Upper lobe of left lung (tissue), 6 donors: ENCODE data around the gene PTPRD. TPM values are rescaled to one million over a fixed set of nuclear protein-coding genes. Genes with fewer than 3 reads are reported as not detected.

Experiments
- ATAC-seq, 2 donors: fragments of 200-7000 bp; cut with Tn5 transposase; one replicate each; pipeline ENCODE4 v1.9.1; 2022; ENCODE audit warnings: mild to moderate bottlenecking in 2 of 2, moderate library complexity in 2 of 2; ENCODE audit not compliant: low FRiP score in 2 of 2
- DNase-seq, 2 donors: peaks; one replicate each; pipeline ENCODE4 v3.0.0-alpha.2; 2019 to 2020
- H3K27ac ChIP-seq, 4 donors: fragments of 200-600 bp; sonication (generic); one replicate each; pipeline ENCODE4 v1.5.1; 2016 to 2019
- H3K27me3 ChIP-seq, 4 donors: fragments of 200-600 bp; sonication (generic); one replicate each; pipeline ENCODE4 v1.5.1; 2017 to 2019
- H3K36me3 ChIP-seq, 4 donors: fragments of 200-600 bp; sonication (generic); one replicate each; pipeline ENCODE4 v1.5.1; 2016 to 2019
- H3K4me1 ChIP-seq, 4 donors: fragments of 200-600 bp; sonication (generic); one replicate each; pipeline ENCODE4 v1.5.1; 2018 to 2019
- H3K4me3 ChIP-seq, 4 donors: fragments of 200-600 bp; sonication (generic); one replicate each; pipeline ENCODE4 v1.5.1; 2017 to 2019; ENCODE audit warnings: mild to moderate bottlenecking in 2 of 4, moderate library complexity in 1 of 4
- H3K9me3 ChIP-seq, 4 donors: fragments of 200-600 bp; sonication (generic); one replicate each; pipeline ENCODE4 v1.5.1; 2018 to 2019
- EP300 ChIP-seq, 4 donors: sonication (generic); formaldehyde crosslinking; IDR thresholded peaks; one replicate each; pipeline ENCODE4 v1.5.1; 2017; ENCODE audit warnings: antibody characterized with exemption in 4 of 4, control low read depth in 2 of 4
- POLR2A ChIP-seq, 4 donors: fragments of 450-650 bp; IDR thresholded peaks; one replicate each; pipeline ENCODE4 v1.5.1; 2016 to 2017; ENCODE audit warnings: antibody characterized with exemption in 4 of 4, mild to moderate bottlenecking in 2 of 4
- POLR2AphosphoS5 ChIP-seq, 2 donors: sonication (generic); formaldehyde crosslinking; IDR thresholded peaks; one replicate each; pipeline ENCODE4 v1.5.1; 2017; ENCODE audit warnings: antibody characterized with exemption in 2 of 2
- WGBS, 2 donors: methylation state at CpG; one replicate each; pipeline ENCODE4 v1.1.5; 2017 to 2018; 5-methylcytosine and 5-hydroxymethylcytosine counted together
- total RNA-seq, 6 donors: library from RNA; depleted of rRNA in 4 of 6; stranded (reverse); fragments of >200 nt in 4 of 6; gene quantifications; one replicate each; pipeline versions ENCODE4 v1.1.0 to v1.2.1, GENCODE V29; 2016 to 2021
- TF ChIP-seq, protein P1 (sequence below), 6 experiments: fragments of 450-650 bp in 4 of 6; fragments of 200-600 bp in 2 of 6; sonication (generic) in 2 of 6; IDR thresholded peaks; one replicate each; pipeline ENCODE4 v1.5.1; 2016 to 2019; ENCODE audit warnings: antibody characterized with exemption in 6 of 6
- donor health status: DM: no; HTN: no; CAD: no; lungs with moderate emphysema.
- donor health status: DM: no; HTN: yes; CAD: no; lungs with severe emphysema.

Gene PTPRD
- total RNA-seq, 6 donors from 2014 or later, result 7.4 to 46.1 (median 14.5) TPM

DNA sequence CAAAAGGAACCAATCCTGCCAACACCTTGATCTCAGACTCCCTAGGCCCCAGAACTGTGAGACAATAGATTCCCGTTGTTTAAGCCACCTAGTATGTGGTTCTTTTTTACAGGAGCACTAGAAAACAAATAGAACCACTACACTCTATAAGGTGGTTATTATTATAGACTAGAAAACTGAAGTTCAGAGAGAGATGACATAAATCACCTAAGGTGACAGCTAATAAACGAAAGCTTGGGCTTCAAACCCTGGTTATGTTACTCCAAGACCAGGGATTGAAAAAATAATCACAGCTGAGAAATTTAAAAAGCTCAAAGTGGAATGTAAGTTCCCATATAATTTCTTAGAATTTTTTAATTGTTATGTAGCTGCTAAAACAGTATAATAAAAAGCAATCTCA is 2097.1 kb downstream of the PTPRD start:
- Histone ChIP-seq H3K27ac (no peak overlapping the region), H3K36me3 (no peaks in the 10 kb centered on the region), H3K9me3 (no peaks in the 10 kb centered on the region), H3K4me1 (no peaks in the 10 kb centered on the region), H3K4me3 (no peak overlapping the region), H3K27me3 (no peaks in the 10 kb centered on the region)
- ATAC-seq (no peak), DNase-seq (no peak)
- TF ChIP-seq POLR2A (IDR thresholded peaks at IDR 0.05), result no peak
- TF ChIP-seq, protein P1, sequence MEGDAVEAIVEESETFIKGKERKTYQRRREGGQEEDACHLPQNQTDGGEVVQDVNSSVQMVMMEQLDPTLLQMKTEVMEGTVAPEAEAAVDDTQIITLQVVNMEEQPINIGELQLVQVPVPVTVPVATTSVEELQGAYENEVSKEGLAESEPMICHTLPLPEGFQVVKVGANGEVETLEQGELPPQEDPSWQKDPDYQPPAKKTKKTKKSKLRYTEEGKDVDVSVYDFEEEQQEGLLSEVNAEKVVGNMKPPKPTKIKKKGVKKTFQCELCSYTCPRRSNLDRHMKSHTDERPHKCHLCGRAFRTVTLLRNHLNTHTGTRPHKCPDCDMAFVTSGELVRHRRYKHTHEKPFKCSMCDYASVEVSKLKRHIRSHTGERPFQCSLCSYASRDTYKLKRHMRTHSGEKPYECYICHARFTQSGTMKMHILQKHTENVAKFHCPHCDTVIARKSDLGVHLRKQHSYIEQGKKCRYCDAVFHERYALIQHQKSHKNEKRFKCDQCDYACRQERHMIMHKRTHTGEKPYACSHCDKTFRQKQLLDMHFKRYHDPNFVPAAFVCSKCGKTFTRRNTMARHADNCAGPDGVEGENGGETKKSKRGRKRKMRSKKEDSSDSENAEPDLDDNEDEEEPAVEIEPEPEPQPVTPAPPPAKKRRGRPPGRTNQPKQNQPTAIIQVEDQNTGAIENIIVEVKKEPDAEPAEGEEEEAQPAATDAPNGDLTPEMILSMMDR (IDR thresholded peaks at IDR 0.05), result no peak
- TF ChIP-seq POLR2AphosphoS5 (IDR thresholded peaks at IDR 0.05), result no peak
- TF ChIP-seq EP300 (IDR thresholded peaks at IDR 0.05), result no peak
- WGBS, 2 donors, result 70 to 77% methylated on average over 2 of the region's 2 CpGs

DNA sequence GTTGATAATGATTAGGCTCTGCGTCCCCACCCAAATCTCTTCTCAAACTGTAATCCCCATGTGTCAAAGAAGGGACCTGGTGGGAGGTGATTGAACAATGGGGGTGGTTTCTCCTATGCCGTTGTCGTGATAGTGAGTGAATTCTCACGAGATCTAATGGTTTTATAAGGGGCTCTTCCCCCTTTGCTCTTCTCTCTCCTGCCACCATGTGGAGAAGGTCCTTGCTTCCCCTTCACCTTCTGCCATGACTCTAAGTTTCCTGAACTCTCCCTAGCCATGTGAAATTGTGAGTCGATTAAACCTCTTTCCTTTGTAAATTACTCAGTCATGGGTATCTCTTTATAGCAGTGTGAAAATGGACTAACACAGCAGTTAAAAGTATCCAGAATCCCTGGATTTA is 2098.0 kb downstream of the PTPRD start:
- Histone ChIP-seq H3K27me3 (no peaks in the 10 kb centered on the region), H3K27ac (no peak overlapping the region), H3K9me3 (no peaks in the 10 kb centered on the region), H3K4me1 (no peaks in the 10 kb centered on the region), H3K4me3 (no peak overlapping the region), H3K36me3 (no peaks in the 10 kb centered on the region)
- DNase-seq (no peak), ATAC-seq (no peak)
- 82 to 92% methylated on average over 5 of the region's 5 CpGs for WGBS, 2 donors
- TF ChIP-seq POLR2A (IDR thresholded peaks at IDR 0.05) (no peak), POLR2AphosphoS5 (IDR thresholded peaks at IDR 0.05) (no peak), EP300 (IDR thresholded peaks at IDR 0.05) (no peak)
- TF ChIP-seq, protein P1 (IDR thresholded peaks at IDR 0.05), result no peak

DNA sequence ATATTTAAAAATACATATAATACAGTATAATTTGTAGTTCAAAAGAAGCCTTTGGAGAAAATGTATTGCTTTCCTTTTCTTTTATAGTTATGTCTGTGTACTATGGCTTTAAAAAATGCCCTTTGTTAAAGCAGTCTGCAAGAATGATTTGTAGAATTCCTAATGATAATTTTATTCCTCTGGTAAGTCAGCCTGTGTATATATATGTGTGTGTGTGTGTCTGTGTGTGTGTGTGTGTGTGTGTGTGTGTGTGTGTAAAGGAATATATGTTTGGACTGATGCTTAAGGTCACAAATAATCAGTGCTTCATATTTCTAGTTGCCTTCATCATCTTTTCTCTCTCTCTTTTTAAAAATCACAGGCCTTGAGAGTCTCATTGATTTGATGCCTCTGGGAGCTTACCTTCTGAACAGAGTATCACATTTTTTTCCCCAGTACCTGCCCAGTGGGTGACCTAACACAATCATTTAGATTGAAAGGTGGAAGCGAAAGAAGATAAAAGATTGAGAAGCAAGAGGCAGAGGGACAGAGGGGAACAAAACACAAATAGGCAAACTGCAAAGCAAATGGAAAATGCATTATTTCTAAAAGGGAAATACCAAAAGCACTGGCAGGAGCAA is 2104.0 kb downstream of the PTPRD start:
- no peaks in the 10 kb centered on the region for H3K9me3 ChIP-seq
- no peak overlapping the region for H3K27ac ChIP-seq
- DNase-seq (no peak), ATAC-seq (no peak)
- WGBS, 2 donors, result 94 to 100% methylated on average over 1 of the region's 1 CpG
- TF ChIP-seq, protein P1 (IDR thresholded peaks at IDR 0.05), result no peak
- TF ChIP-seq POLR2AphosphoS5 (IDR thresholded peaks at IDR 0.05) (no peak), EP300 (IDR thresholded peaks at IDR 0.05) (no peak), POLR2A (IDR thresholded peaks at IDR 0.05) (no peak)
- H3K4me3 ChIP-seq, result no peak overlapping the region
- no peaks in the 10 kb centered on the region for H3K27me3 ChIP-seq
- H3K36me3 ChIP-seq, result no peaks in the 10 kb centered on the region
- no peaks in the 10 kb centered on the region for H3K4me1 ChIP-seq

DNA sequence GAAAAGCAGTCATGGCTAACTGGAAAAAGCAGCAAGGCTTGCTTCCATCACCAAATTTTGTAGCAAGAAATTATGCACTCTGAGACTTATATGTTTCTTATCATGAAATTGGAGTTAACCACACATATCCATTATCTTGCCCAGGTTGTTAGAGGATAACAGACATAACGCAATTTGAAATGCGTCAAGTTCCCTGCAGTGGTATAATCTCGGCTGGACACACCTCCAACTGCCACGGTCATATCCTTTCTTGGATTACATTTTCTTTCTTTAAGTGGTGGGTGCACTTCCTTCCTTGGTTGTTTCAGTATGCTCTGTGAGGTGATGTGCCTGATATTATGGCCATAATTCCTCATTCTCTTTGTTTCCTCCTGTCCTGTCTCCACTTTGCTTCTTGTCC is 2118.2 kb downstream of the PTPRD start:
- H3K27ac ChIP-seq, result no peak overlapping the region
- no peaks in the 10 kb centered on the region for H3K27me3 ChIP-seq
- DNase-seq (no peak), ATAC-seq (no peak)
- H3K9me3 ChIP-seq, result no peaks in the 10 kb centered on the region
- no peaks in the 10 kb centered on the region for H3K36me3 ChIP-seq
- H3K4me3 ChIP-seq, result no peak overlapping the region
- 55 to 57% methylated on average over 4 of the region's 4 CpGs for WGBS, 2 donors
- H3K4me1 ChIP-seq, result no peaks in the 10 kb centered on the region
- no peak for TF ChIP-seq EP300 (IDR thresholded peaks at IDR 0.05)
- TF ChIP-seq POLR2A (IDR thresholded peaks at IDR 0.05), result no peak
- TF ChIP-seq, protein P1 (IDR thresholded peaks at IDR 0.05), result no peak
- TF ChIP-seq POLR2AphosphoS5 (IDR thresholded peaks at IDR 0.05), result no peak

DNA sequence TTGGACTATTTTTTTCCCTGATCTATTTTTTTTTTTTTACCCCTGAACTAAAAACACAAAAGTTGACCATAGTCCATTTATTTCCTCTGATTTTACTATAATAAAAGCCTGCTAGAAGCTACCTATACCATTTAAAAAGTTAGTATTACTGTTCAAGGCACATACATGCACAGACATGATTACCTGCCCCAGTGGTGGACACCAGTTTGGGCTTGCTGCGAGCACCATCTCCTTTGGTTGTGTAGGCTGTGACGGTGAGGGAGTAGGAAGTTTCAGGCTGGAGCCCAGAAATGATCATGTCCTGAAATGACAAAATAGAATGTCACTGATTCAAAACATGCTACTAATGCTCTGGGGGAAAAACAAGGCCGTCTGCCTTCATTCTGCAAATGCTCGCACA is 2120.1 kb downstream of the PTPRD start:
- H3K4me1 ChIP-seq, result no peaks in the 10 kb centered on the region
- H3K27me3 ChIP-seq, result no peaks in the 10 kb centered on the region
- no peaks in the 10 kb centered on the region for H3K36me3 ChIP-seq
- H3K4me3 ChIP-seq, result no peak overlapping the region
- DNase-seq, result no peak
- no peaks in the 10 kb centered on the region for H3K9me3 ChIP-seq
- H3K27ac ChIP-seq, result no peak overlapping the region
- TF ChIP-seq, protein P1 (IDR thresholded peaks at IDR 0.05), result no peak
- no peak for TF ChIP-seq POLR2A (IDR thresholded peaks at IDR 0.05)
- TF ChIP-seq POLR2AphosphoS5 (IDR thresholded peaks at IDR 0.05), result no peak
- no peak for TF ChIP-seq EP300 (IDR thresholded peaks at IDR 0.05)
- WGBS, 2 donors, result 90 to 98% methylated on average over 4 of the region's 4 CpGs
- ATAC-seq, result no peak
